GM18951 (cell line): ENCODE results near the gene ZGRF1.
"Not testable (repeated sequence)": the region's sequence is repeated elsewhere in the genome, so short reads cannot be mapped to it uniquely, and the experiment has no call there.

Experiments used
- POLR2A ChIP-seq: IDR thresholded peaks from 4 replicates; pipeline ENCODE4 v1.6.1; 2011; ENCODE audit warnings: mild to moderate bottlenecking; ENCODE audit not compliant: insufficient read length, insufficient read depth; ENCODE audit errors: extremely low read depth
- in situ Hi-C: fragments of 300-500 bp; cut with MboI; formaldehyde crosslinking; loops from one replicate; pipeline ENCODE4 v1.12.0; 2022; ENCODE audit warnings: low sequenced_read_pairs, mixed read lengths, inconsistent platforms; ENCODE audit not compliant: unreplicated experiment

ZGRF1 gene

GRCh38 chr4:112557676-112558411, 78.9 kb downstream of the ZGRF1 start:
- in situ Hi-C loops, result no loop called here

GRCh38 chr4:112554271-112554670, 82.4 kb downstream of the ZGRF1 start:
- in situ Hi-C loops, result not testable (repeated sequence)

More at GRCh38 chr4:112557676-112558411, 78.9 kb downstream of the ZGRF1 start:
- no peak for TF ChIP-seq POLR2A

GRCh38 chr4:112552668-112553067, 84.0 kb downstream of the ZGRF1 start:
- in situ Hi-C loops, result no loop called here
- no peak for TF ChIP-seq POLR2A

GRCh38 chr4:112550728-112551127, 86.0 kb downstream of the ZGRF1 start:
- in situ Hi-C loops, result no loop called here
- TF ChIP-seq POLR2A, result no peak

GRCh38 chr4:112546476-112546875, 90.2 kb downstream of the ZGRF1 start:
- no peak for TF ChIP-seq POLR2A
- in situ Hi-C loops, result no loop called here

GRCh38 chr4:112545346-112545745, 91.4 kb downstream of the ZGRF1 start:
- no peak for TF ChIP-seq POLR2A
- in situ Hi-C loops, result no loop called here

- TF ChIP-seq POLR2A, result no peak
- in situ Hi-C loops, result no loop called here
Observed at GRCh38 chr4:112540695-112541094, 96.0 kb downstream of the ZGRF1 start.

- TF ChIP-seq POLR2A, result no peak
- in situ Hi-C loops, result no loop called here
Observed at GRCh38 chr4:112536123-112536522, 100.6 kb downstream of the ZGRF1 start.

GRCh38 chr4:112532267-112532666, 104.4 kb downstream of the ZGRF1 start:
- in situ Hi-C loops, result loop anchor here (5.0 kb wide), 1 partner anchor 210 kb away; no protein-coding TSS in a partner anchor
- TF ChIP-seq POLR2A, result no peak

GRCh38 chr4:112531146-112531545, 105.6 kb downstream of the ZGRF1 start:
- TF ChIP-seq POLR2A, result no peak
- in situ Hi-C loops, result loop anchor here (5.0 kb wide), 1 partner anchor 209 kb away; no protein-coding TSS in a partner anchor

- no peak for TF ChIP-seq POLR2A
- in situ Hi-C loops, result loop anchor here (10.0 kb wide), 1 partner anchor 431 kb away; no protein-coding TSS in a partner anchor
Observed at GRCh38 chr4:112526061-112526460, 110.6 kb downstream of the ZGRF1 start.

GRCh38 chr4:112523764-112524505, 112.8 kb downstream of the ZGRF1 start:
- TF ChIP-seq POLR2A, result no peak
- in situ Hi-C loops, result loop anchor here (10.0 kb wide), 1 partner anchor 429 kb away; no protein-coding TSS in a partner anchor

- in situ Hi-C loops, result loop anchor here (10.0 kb wide), 1 partner anchor 428 kb away; no protein-coding TSS in a partner anchor
- TF ChIP-seq POLR2A, result peak; percentile 43
Observed at GRCh38 chr4:112523008-112523721, 113.5 kb downstream of the ZGRF1 start.

- in situ Hi-C loops, result loop anchor here (10.0 kb wide), 1 partner anchor 428 kb away; no protein-coding TSS in a partner anchor
Observed at GRCh38 chr4:112522431-112522830, 114.3 kb downstream of the ZGRF1 start.
